K562 (cell line): ENCODE data around the gene KRT36. TPM values are rescaled to one million over a fixed set of nuclear protein-coding genes. Genes with fewer than 3 reads are reported as not detected.

ENCODE experiments used
- ATAC-seq: fragments of 200-7000 bp; cut with Tn5 transposase; 3 replicates; pipeline ENCODE4 v1.9.1; 2020; ENCODE audit warnings: moderate library complexity
- BruUV-seq: library from RNA; stranded (reverse); fragments of 400-500 nt; replicated peaks from 2 replicates; lab custom pipeline; 2021; lab: Mats Ljungman, UMichigan
- CTCF ChIA-PET: fragments of 300-600 bp; formaldehyde crosslinking; extraction: SDS; loops from one replicate; lab custom pipeline; 2021; ENCODE audit warnings: low intra/inter-chr PET ratio; lab: Yijun Ruan, JAX
- POLR2A ChIA-PET: fragments of 300-600, 350-650 bp; sonication (Branson Sonifier 250); formaldehyde crosslinking; extraction: SDS; loops from one replicate; lab custom pipeline; 2021; ENCODE audit warnings: antibody characterized with exemption, inconsistent platforms; lab: Yijun Ruan, JAX
- DNase-seq, 4 experiments: peaks; one replicate each; pipeline versions ENCODE4 v3.0.0 to v3.0.0-alpha.2; 2011 to 2018; ENCODE audit warnings: low spot score in 3 of 4, mixed read lengths in 3 of 4; ENCODE audit errors: extremely low read depth in 1 of 4
- FAIRE-seq: peaks from 2 replicates; lab custom pipeline; 2011; peaks lifted over from hg19 to GRCh38; lab: Jason Lieb, UNC
- H2AFZ ChIP-seq: 2 replicates; pipeline ENCODE4 v1.6.0; 2011; ENCODE audit warnings: low read depth, low read length, control low read depth, inconsistent platforms
- H3K27ac ChIP-seq: fragments of 200-600 bp; 3 replicates; pipeline ENCODE4 v1.8.0; 2011; ENCODE audit warnings: low read depth, mild to moderate bottlenecking, control low read depth, inconsistent platforms, low read length, moderate library complexity, mixed read lengths; ENCODE audit errors: extremely low read depth
- H3K27me3 ChIP-seq, 2 experiments: fragments of 300-600 bp in 1 of 2; 2 replicates in 1 of 2; 3 replicates in 1 of 2; pipeline versions ENCODE4 v1.6.0 to v1.8.0; 2011; ENCODE audit warnings: inconsistent platforms in 2 of 2, low read length in 2 of 2, mild to moderate bottlenecking in 1 of 2, mixed read lengths in 1 of 2, moderate library complexity in 1 of 2; ENCODE audit not compliant: control insufficient read depth in 2 of 2, insufficient read depth in 2 of 2
- H3K36me3 ChIP-seq: fragments of 300-600 bp; 3 replicates; pipeline ENCODE4 v1.8.0; 2011; ENCODE audit warnings: mild to moderate bottlenecking, low read length, inconsistent platforms; ENCODE audit not compliant: control insufficient read depth, insufficient read depth
- H3K4me1 ChIP-seq, 2 experiments: fragments of 200-600 bp in 1 of 2; replicated peaks in 1 of 2; 2 replicates in 1 of 2; 3 replicates in 1 of 2; pipeline versions ENCODE4 v1.5.1 to v1.8.0; 2011; ENCODE audit warnings: inconsistent platforms in 2 of 2, low read length in 2 of 2, mild to moderate bottlenecking in 1 of 2, mixed read lengths in 1 of 2, moderate library complexity in 1 of 2; ENCODE audit not compliant: control insufficient read depth in 2 of 2, insufficient read depth in 2 of 2
- H3K4me2 ChIP-seq: 2 replicates; pipeline ENCODE4 v1.6.1; 2011; ENCODE audit warnings: low read length, control low read depth, inconsistent platforms, mixed read lengths; ENCODE audit not compliant: insufficient read depth
- H3K4me3 ChIP-seq: fragments of 200-600 bp; sonication (generic), shearing (Covaris generic); 2 replicates; pipeline ENCODE4 v1.5.1; 2016; ENCODE audit warnings: control low read depth, inconsistent platforms
- H3K79me2 ChIP-seq: fragments of 200-600 bp; 3 replicates; pipeline ENCODE4 v1.8.0; 2011; ENCODE audit warnings: low read length, inconsistent platforms; ENCODE audit not compliant: control insufficient read depth, insufficient read depth
- H3K9ac ChIP-seq, 2 experiments: 2 replicates each; pipeline versions ENCODE4 v1.6.0 to v1.6.1; 2011; ENCODE audit warnings: low read depth in 2 of 2, low read length in 2 of 2, control low read depth in 1 of 2, inconsistent platforms in 1 of 2, mild to moderate bottlenecking in 1 of 2, mixed read lengths in 1 of 2; ENCODE audit not compliant: insufficient read depth in 1 of 2
- H3K9me1 ChIP-seq: one replicate; pipeline ENCODE4 v1.6.0; 2011; ENCODE audit warnings: inconsistent platforms, mild to moderate bottlenecking, low read length, moderate library complexity; ENCODE audit not compliant: control insufficient read depth, insufficient read depth
- H3K9me3 ChIP-seq: replicated peaks from 2 replicates; pipeline ENCODE4 v1.5.1; 2011; ENCODE audit warnings: low read depth, low read length, inconsistent platforms; ENCODE audit not compliant: control insufficient read depth, insufficient read depth
- H4K20me1 ChIP-seq: replicated peaks from 2 replicates; pipeline ENCODE4 v1.6.1; 2011; ENCODE audit warnings: low read length, inconsistent platforms, mixed read lengths; ENCODE audit not compliant: control insufficient read depth, insufficient read depth
- ATF4 ChIP-seq: fragments of 450-650 bp; formaldehyde crosslinking; IDR thresholded peaks from 2 replicates; pipeline ENCODE4 v1.4.0; 2022; ENCODE audit warnings: mild to moderate bottlenecking, moderate library complexity
- GABPA ChIP-seq: fragments of 200-800 bp; sonication (Bioruptor generic); conservative IDR thresholded peaks from 2 replicates; pipeline ENCODE4 v1.6.1; 2016; ENCODE audit warnings: low read depth, missing genetic modification characterization, missing compliant biosample characterization
- GTF2F1 ChIP-seq: IDR thresholded peaks from 2 replicates; pipeline ENCODE4 v1.6.1; 2011; ENCODE audit warnings: low read depth, low read length, improper control_type of control experiment
- HLTF ChIP-seq: fragments of 450-650 bp; IDR thresholded peaks from 2 replicates; pipeline ENCODE4 v1.6.1; 2016
- HMGN3 ChIP-seq: IDR thresholded peaks from 2 replicates; pipeline ENCODE4 v1.6.1; 2011; ENCODE audit warnings: borderline replicate concordance, low read depth, mild to moderate bottlenecking, mixed read lengths, low read length; ENCODE audit not compliant: insufficient read length; ENCODE audit errors: extremely low read depth
- MTA1 ChIP-seq: fragments of 450-650 bp; IDR thresholded peaks from 2 replicates; pipeline ENCODE4 v1.6.1; 2017; ENCODE audit warnings: borderline replicate concordance
- NFYB ChIP-seq: IDR thresholded peaks from 2 replicates; pipeline ENCODE4 v1.6.1; 2011; ENCODE audit warnings: mild to moderate bottlenecking, moderate library complexity; ENCODE audit not compliant: insufficient read length; ENCODE audit errors: extremely low read depth
- PHTF2 ChIP-seq: fragments of 250-450 bp; sonication (Bioruptor Pico); IDR thresholded peaks from 2 replicates; pipeline ENCODE4 v1.5.0; 2021; ENCODE audit warnings: mild to moderate bottlenecking
- SOX6 ChIP-seq: fragments of 450-650 bp; IDR thresholded peaks from 2 replicates; pipeline ENCODE4 v1.6.1; 2014; ENCODE audit warnings: mild to moderate bottlenecking
- SRSF7 ChIP-seq: fragments of 200-400 bp; formaldehyde crosslinking; optimal IDR thresholded peaks from 2 replicates; pipeline ENCODE3; 2017; ENCODE audit warnings: mild to moderate bottlenecking, low read depth, low read length
- TSC22D4 ChIP-seq: fragments of 450-650 bp; IDR thresholded peaks from 2 replicates; pipeline ENCODE4 v1.6.1; 2016; ENCODE audit warnings: missing genetic modification characterization, missing biosample characterization, control low read depth
- U2AF2 ChIP-seq: fragments of 200-400 bp; formaldehyde crosslinking; optimal IDR thresholded peaks from 2 replicates; pipeline ENCODE3; 2017; ENCODE audit warnings: low read depth, mild to moderate bottlenecking, low read length
- ZBTB17 ChIP-seq: fragments of 450-650 bp; formaldehyde crosslinking; IDR thresholded peaks from 2 replicates; pipeline ENCODE4 v1.4.0; 2020; ENCODE audit warnings: mild to moderate bottlenecking
- ZFP30 ChIP-seq: fragments of 250-450 bp; sonication (Bioruptor Pico); IDR thresholded peaks from 2 replicates; pipeline ENCODE4 v1.8.0; 2022; ENCODE audit warnings: moderate library complexity, mild to moderate bottlenecking, inconsistent platforms, borderline replicate concordance
- ZMIZ1 ChIP-seq, 2 experiments: fragments of 150-350 bp in 1 of 2; IDR thresholded peaks; 2 replicates each; pipeline ENCODE4 v1.6.1; 2012 to 2016; ENCODE audit warnings: low read depth in 2 of 2, low read length in 2 of 2, mild to moderate bottlenecking in 1 of 2, moderate library complexity in 1 of 2
- ZNF224 ChIP-seq: sonication (generic); formaldehyde crosslinking; IDR thresholded peaks from 2 replicates; pipeline ENCODE4 v1.8.0; 2022; ENCODE audit warnings: mild to moderate bottlenecking, missing genetic modification reagents
- WGBS: fragments of 100-300 bp; shearing (Covaris generic); methylation state at CpG from one replicate; pipeline ENCODE4 v1.1.6; 2016; ENCODE audit warnings: low coverage, mixed read lengths; ENCODE audit not compliant: insufficient coverage; ENCODE audit errors: missing lambda C conversion rate; 5-methylcytosine and 5-hydroxymethylcytosine counted together
- in situ Hi-C: fragments of 300-500 bp; cut with MboI; formaldehyde crosslinking; loops from 4 replicates; pipeline ENCODE4 v1.15.0; 2018; ENCODE audit warnings: inconsistent platforms, mixed read lengths
- intact Hi-C: fragments of 100-400 bp; cut with micrococcal nuclease; formaldehyde crosslinking; loops from 2 replicates; pipeline ENCODE4 v1.14.2; 2022
- polyA plus RNA-seq, 8 experiments: library from polyadenylated mRNA; depleted of rRNA in 4 of 8; stranded (reverse) in 5 of 8; unstranded in 3 of 8; fragments of >200 nt; fragmentation: Nextera tagmentation in 2 of 8; fragmentation: Illumina TruSeq in 1 of 8; extraction: Ambion mirVana in 2 of 8; extraction: Trizol in 1 of 8; gene quantifications; 2 replicates each; pipeline versions ENCODE4 v1.2.1 to v1.2.3, GENCODE V29; 2011 to 2014; ENCODE audit warnings: inconsistent platforms in 1 of 8, missing spikeins in 1 of 8
- total RNA-seq, 7 experiments: library from RNA; depleted of rRNA in 6 of 7; stranded (reverse); fragments of >200 nt in 6 of 7; fragmentation: Illumina TruSeq in 2 of 7; extraction: Trizol in 2 of 7; gene quantifications; 2 replicates each; pipeline versions ENCODE4 v1.2.1 to v1.2.3, GENCODE V29; 2011 to 2021; ENCODE audit warnings: low replicate concordance in 1 of 7

The KRT36 gene
- total and polyA plus RNA-seq, 9 of the 15 experiments (the other 6 are each of a cell fraction or from before 2014, with no cell fraction given): 0.04 TPM; not detected in 8

- FAIRE-seq (no peak), DNase-seq (no peak), ATAC-seq (no peak)
- Histone ChIP-seq H3K9me1 (no peaks in the 10 kb centered on the region), H3K4me1 (peaks cover 0 to 2% of the 10 kb centered on the region in 2 experiments; a peak in 1 of 5 replicates), H3K27ac (no peak overlapping the region), H3K4me3 (no peak overlapping the region), H3K36me3 (no peaks in the 10 kb centered on the region), H3K9me3 (no peaks in the 10 kb centered on the region), H3K27me3 (peaks cover 31 to 70% of the 10 kb centered on the region in 2 experiments), H3K79me2 (no peaks in the 10 kb centered on the region), H3K9ac (no peak overlapping the region), H2AFZ (no peak overlapping the region), H4K20me1 (no peaks in the 10 kb centered on the region), H3K4me2 (no peak overlapping the region)
- WGBS: under 1% methylated on average over 11 of the region's 11 CpGs
- intact Hi-C loops (no loop called here), in situ Hi-C loops (no loop called here)
- ChIA-PET CTCF (no interaction called here), POLR2A (interaction anchor here (0.6 to 1.3 kb wide), 3 partner anchors 21 to 139 kb away, joined by 3 to 4 read pairs (median 3); no protein-coding TSS in a partner anchor)
- TF ChIP-seq ZMIZ1 (IDR thresholded peaks at IDR 0.05; ENCODE audit: low read depth in 2 of 2, low read length in 2 of 2) (no peak), SOX6 (no peak), GABPA (tag) (no peak), U2AF2 (no peak), ZNF224 (no peak), HLTF (no peak), HMGN3 (no peak), TSC22D4 (no peak), NFYB (no peak), ZBTB17 (CRISPR knock-in tag) (no peak), SRSF7 (no peak), PHTF2 (CRISPR knock-in tag) (no peak), GTF2F1 (no peak), ZFP30 (CRISPR knock-in tag) (no peak), MTA1 (no peak), ATF4 (CRISPR knock-in tag) (no peak)
- no TSS peak for BruUV-seq
Measured at GRCh38 chr17:41464173-41464572, 25.5 kb downstream of the KRT36 start.
